ENCODE results near the gene OXSR1. TPM values are rescaled to one million over a fixed set of nuclear protein-coding genes. Genes with fewer than 3 reads are reported as not detected.

The OXSR1 gene
- total and polyA plus RNA-seq, 10 donors = 9.3 to 45.0 (median 30.5) TPM

GRCh38 chr3:38141173-38141951, 24.0 kb upstream of the OXSR1 start:
- Histone ChIP-seq H3K4me3 (peak overlapping the region in 1 of 8 donors; percentile 91), H3K9me3 (peaks cover 0 to 11% (median 7%) of the 10 kb centered on the region in 8 donors), H3K27ac (peak overlapping the region in 2 of 8 donors; percentile 18 to 36), H3K4me1 (peaks cover 15 to 66% (median 34%) of the 10 kb centered on the region in 6 donors), H3K27me3 (replicated peaks in 1 of 7) (no peaks in the 10 kb centered on the region), H3K36me3 (peaks cover 0 to 33% (median 28%) of the 10 kb centered on the region in 6 donors)
- intact Hi-C loops (cut with DNase I; ENCODE audit: low total_unique reads) = loop anchor here (10.0 kb wide), 1 partner anchor 103 kb away; no protein-coding TSS in a partner anchor
- WGBS, 5 donors = 85 to 94% (median 91%) methylated on average over 7 of the region's 7 CpGs
- TF ChIP-seq POLR2AphosphoS5 (IDR thresholded peaks at IDR 0.05) = no peak
- no peak for TF ChIP-seq POLR2A (IDR thresholded peaks at IDR 0.05)
- TF ChIP-seq CTCF (IDR thresholded peaks at IDR 0.05 in 8 of 11, conservative IDR thresholded peaks at IDR 0.05 in 3 of 11) = no peak
- no peak for DNase-seq

GRCh38 chr3:38141952-38142273, 23.4 kb upstream of the OXSR1 start:
- DNase-seq = no peak
- no peaks in the 10 kb centered on the region for H3K27me3 ChIP-seq (replicated peaks in 1 of 7)
- H3K27ac ChIP-seq = peak overlapping the region in 2 of 8 donors; percentile 18 to 36
- H3K4me1 ChIP-seq = peaks cover 15 to 64% (median 34%) of the 10 kb centered on the region in 6 donors
- peaks cover 0 to 33% (median 28%) of the 10 kb centered on the region in 6 donors for H3K36me3 ChIP-seq
- 90 to 97% (median 91%) methylated on average over 2 of the region's 2 CpGs for WGBS, 5 donors
- intact Hi-C loops (cut with DNase I; ENCODE audit: low total_unique reads) = loop anchor here (10.0 kb wide), 1 partner anchor 103 kb away; no protein-coding TSS in a partner anchor
- H3K4me3 ChIP-seq = no peak overlapping the region
- peaks cover 4 to 17% (median 13%) of the 10 kb centered on the region in 8 donors for H3K9me3 ChIP-seq
- TF ChIP-seq POLR2AphosphoS5 (IDR thresholded peaks at IDR 0.05) = no peak

- no peaks in the 10 kb centered on the region for H3K27me3 ChIP-seq (replicated peaks in 1 of 7)
- intact Hi-C loops (cut with DNase I; ENCODE audit: low total_unique reads) = loop anchor here (10.0 kb wide), 1 partner anchor 102 kb away; no protein-coding TSS in a partner anchor
- TF ChIP-seq POLR2A (IDR thresholded peaks at IDR 0.05) (no peak), POLR2AphosphoS5 (IDR thresholded peaks at IDR 0.05) (no peak), CTCF (IDR thresholded peaks at IDR 0.05 in 8 of 11, conservative IDR thresholded peaks at IDR 0.05 in 3 of 11) (no peak)
- whole genome bisulfite sequencing, 5 donors = 85 to 100% (median 96%) methylated on average over 1 of the region's 1 CpG
- H3K4me3 ChIP-seq = no peak overlapping the region
- peaks cover 5 to 25% (median 19%) of the 10 kb centered on the region in 8 donors for H3K9me3 ChIP-seq
- H3K4me1 ChIP-seq = peaks cover 11 to 67% (median 33%) of the 10 kb centered on the region in 6 donors
- no peak for DNase-seq
- H3K36me3 ChIP-seq = peaks cover 0 to 33% (median 28%) of the 10 kb centered on the region in 6 donors
- H3K27ac ChIP-seq = peak overlapping the region in 1 of 8 donors; percentile 41
These were observed 22.4 kb upstream of the OXSR1 start for GRCh38 chr3:38142959-38143358.

GRCh38 chr3:38143511-38143910, 21.8 kb upstream of the OXSR1 start:
- H3K27ac ChIP-seq = peak overlapping the region in 1 of 8 donors; percentile 41
- WGBS, 5 donors = 51 to 81% (median 73%) methylated on average over 3 of the region's 3 CpGs
- H3K4me3 ChIP-seq = no peak overlapping the region
- TF ChIP-seq POLR2A (IDR thresholded peaks at IDR 0.05) (no peak), POLR2AphosphoS5 (IDR thresholded peaks at IDR 0.05) (no peak)
- intact Hi-C loops (cut with DNase I; ENCODE audit: low total_unique reads) = loop anchor here (10.0 kb wide), 1 partner anchor 101 kb away; no protein-coding TSS in a partner anchor
- H3K36me3 ChIP-seq = peaks cover 0 to 33% (median 28%) of the 10 kb centered on the region in 6 donors
- peaks cover 9 to 69% (median 34%) of the 10 kb centered on the region in 6 donors for H3K4me1 ChIP-seq
- no peaks in the 10 kb centered on the region for H3K27me3 ChIP-seq (replicated peaks in 1 of 7)
- H3K9me3 ChIP-seq = peaks cover 5 to 25% (median 19%) of the 10 kb centered on the region in 8 donors
- no peak for DNase-seq

- intact Hi-C loops (cut with DNase I; ENCODE audit: low total_unique reads) = loop anchor here (10.0 kb wide), 1 partner anchor 98 kb away; no protein-coding TSS in a partner anchor
- TF ChIP-seq CTCF (IDR thresholded peaks at IDR 0.05 in 8 of 11, conservative IDR thresholded peaks at IDR 0.05 in 3 of 11) (no peak), POLR2A (IDR thresholded peaks at IDR 0.05) (no peak), POLR2AphosphoS5 (IDR thresholded peaks at IDR 0.05) (no peak)
- Histone ChIP-seq H3K4me3 (no peak overlapping the region), H3K27ac (peak overlapping the region in 4 of 8 donors; percentile 75 to 87 (median 84)), H3K27me3 (replicated peaks in 1 of 7) (no peaks in the 10 kb centered on the region), H3K36me3 (peaks cover 0 to 16% (median 14%) of the 10 kb centered on the region in 6 donors), H3K4me1 (peaks cover 0 to 68% (median 26%) of the 10 kb centered on the region in 6 donors), H3K9me3 (peaks cover 5 to 25% (median 19%) of the 10 kb centered on the region in 8 donors)
- 88 to 95% (median 94%) methylated on average over 2 of the region's 2 CpGs for WGBS, 5 donors
- no peak for DNase-seq
These were observed 18.8 kb upstream of the OXSR1 start for GRCh38 chr3:38146504-38146903.

All from spleen (tissue), 11 donors.